Mesenchymal stem cell (in vitro differentiated cells and primary cell): ENCODE data around the gene INMT.

Experiments used
- DNase-seq: peaks from one replicate; pipeline ENCODE4 v3.0.0-alpha.2; 2013
- H2AFZ ChIP-seq: one replicate; pipeline ENCODE4 v1.6.1; 2013; ENCODE audit warnings: low read depth, mild to moderate bottlenecking, control low read depth, inconsistent platforms, low read length, moderate library complexity
- H2AK5ac ChIP-seq: 2 replicates; pipeline ENCODE4 v1.6.1; 2013; ENCODE audit warnings: low read length, moderate library complexity, mild to moderate bottlenecking, inconsistent platforms; ENCODE audit not compliant: severe bottlenecking
- H2BK120ac ChIP-seq: one replicate; pipeline ENCODE4 v1.6.1; 2013; ENCODE audit warnings: low read depth, mild to moderate bottlenecking, inconsistent platforms, low read length, moderate library complexity
- H2BK12ac ChIP-seq, 2 experiments: one replicate each; pipeline ENCODE4 v1.6.1; 2013; ENCODE audit warnings: inconsistent platforms in 2 of 2, low read length in 2 of 2, mild to moderate bottlenecking in 2 of 2, moderate library complexity in 2 of 2, control low read depth in 1 of 2
- H2BK15ac ChIP-seq: one replicate; pipeline ENCODE4 v1.6.1; 2013; ENCODE audit warnings: mild to moderate bottlenecking, low read depth, inconsistent platforms; ENCODE audit not compliant: poor library complexity, severe bottlenecking
- H2BK5ac ChIP-seq: 2 replicates; pipeline ENCODE4 v1.6.1; 2013; ENCODE audit warnings: low read depth, mild to moderate bottlenecking, low read length, control low read depth, inconsistent platforms; ENCODE audit not compliant: poor library complexity, severe bottlenecking
- H3K14ac ChIP-seq, 2 experiments: one replicate each; pipeline ENCODE4 v1.6.1; 2013; ENCODE audit warnings: inconsistent platforms in 2 of 2, low read length in 2 of 2, control low read depth in 1 of 2, mild to moderate bottlenecking in 1 of 2, moderate library complexity in 1 of 2
- H3K18ac ChIP-seq, 2 experiments: one replicate each; pipeline ENCODE4 v1.6.1; 2013; ENCODE audit warnings: inconsistent platforms in 2 of 2, low read length in 2 of 2, control low read depth in 1 of 2, low read depth in 1 of 2, mild to moderate bottlenecking in 1 of 2
- H3K23ac ChIP-seq, 2 experiments: one replicate each; pipeline ENCODE4 v1.6.1; 2013; ENCODE audit warnings: inconsistent platforms in 2 of 2, low read length in 2 of 2, mild to moderate bottlenecking in 2 of 2, moderate library complexity in 2 of 2, control low read depth in 1 of 2
- H3K27ac ChIP-seq: 2 replicates; pipeline ENCODE4 v1.5.1; 2013; ENCODE audit warnings: mild to moderate bottlenecking, moderate library complexity, low read length, control low read depth, inconsistent platforms; ENCODE audit not compliant: poor library complexity, severe bottlenecking
- H3K27me3 ChIP-seq, 2 experiments: 2 replicates each; pipeline versions ENCODE4 v1.6.1 to v1.7.0; 2013; ENCODE audit warnings: low read length in 2 of 2, mild to moderate bottlenecking in 2 of 2, moderate library complexity in 2 of 2, control low read depth in 1 of 2, inconsistent platforms in 1 of 2; ENCODE audit not compliant: control insufficient read depth in 1 of 2, insufficient read depth in 1 of 2
- H3K36me3 ChIP-seq, 2 experiments: 2 replicates each; pipeline versions ENCODE4 v1.6.1 to v1.7.0; 2013; ENCODE audit warnings: low read length in 2 of 2, control low read depth in 1 of 2, inconsistent platforms in 1 of 2, low read depth in 1 of 2, mild to moderate bottlenecking in 1 of 2; ENCODE audit not compliant: insufficient read depth in 2 of 2, control insufficient read depth in 1 of 2
- H3K4ac ChIP-seq, 2 experiments: one replicate each; pipeline ENCODE4 v1.6.1; 2013; ENCODE audit warnings: inconsistent platforms in 2 of 2, low read length in 2 of 2, mild to moderate bottlenecking in 2 of 2, moderate library complexity in 2 of 2, control low read depth in 1 of 2, low read depth in 1 of 2
- H3K4me1 ChIP-seq: 2 replicates; pipeline ENCODE4 v1.6.1; 2013; ENCODE audit warnings: low read depth, low read length, control low read depth; ENCODE audit not compliant: control insufficient read depth, insufficient read depth
- H3K4me2 ChIP-seq: 2 replicates; pipeline ENCODE4 v1.6.1; 2013; ENCODE audit warnings: low read length, mild to moderate bottlenecking, inconsistent platforms; ENCODE audit not compliant: poor library complexity, severe bottlenecking
- H3K4me3 ChIP-seq, 2 experiments: 2 replicates each; pipeline versions ENCODE4 v1.5.1 to v1.7.0; 2013; ENCODE audit warnings: low read length in 2 of 2, mild to moderate bottlenecking in 2 of 2, control low read depth in 1 of 2, low read depth in 1 of 2; ENCODE audit not compliant: insufficient read depth in 1 of 2
- H3K79me1 ChIP-seq: replicated peaks from 2 replicates; pipeline ENCODE4 v1.6.1; 2013; ENCODE audit warnings: mild to moderate bottlenecking, control low read depth, low read length, inconsistent platforms; ENCODE audit not compliant: poor library complexity, severe bottlenecking
- H3K9ac ChIP-seq: 2 replicates; pipeline ENCODE4 v1.7.0; 2013; ENCODE audit warnings: mild to moderate bottlenecking, low read length, moderate library complexity
- H3K9me3 ChIP-seq: 2 replicates; pipeline ENCODE4 v1.7.0; 2013; ENCODE audit warnings: mild to moderate bottlenecking, low read length; ENCODE audit not compliant: control insufficient read depth
- H4K8ac ChIP-seq: one replicate; pipeline ENCODE4 v1.6.1; 2013; ENCODE audit warnings: inconsistent platforms, mild to moderate bottlenecking, low read length, moderate library complexity
- H4K91ac ChIP-seq: one replicate; pipeline ENCODE4 v1.6.1; 2013; ENCODE audit warnings: mild to moderate bottlenecking, low read length, inconsistent platforms
- WGBS: methylation state at CpG from one replicate; pipeline ENCODE4 v1.1.7; 2013; ENCODE audit warnings: mixed read lengths; 5-methylcytosine and 5-hydroxymethylcytosine counted together

INMT gene

GRCh38 chr7:30754315-30754877 lies 2.5 kb downstream of the INMT start:
- H3K4me2 ChIP-seq, result no peak overlapping the region
- no peak overlapping the region for H3K4me3 ChIP-seq
- H3K23ac ChIP-seq, result no peak overlapping the region
- H2BK5ac ChIP-seq, result no peak overlapping the region
- H2BK120ac ChIP-seq, result no peak overlapping the region
- no peaks in the 10 kb centered on the region for H3K36me3 ChIP-seq
- H3K27ac ChIP-seq, result no peak overlapping the region
- no peak overlapping the region for H4K91ac ChIP-seq
- H2BK12ac ChIP-seq, result peak overlapping the region in 1 of 2 experiments; percentile 8
- DNase-seq, result no peak
- H2AK5ac ChIP-seq, result no peak overlapping the region
- no peak overlapping the region for H3K9ac ChIP-seq
- no peak overlapping the region for H2BK15ac ChIP-seq
- no peak overlapping the region for H3K18ac ChIP-seq
- H3K4me1 ChIP-seq, result peaks cover 23% of the 10 kb centered on the region
- H3K27me3 ChIP-seq, result no peaks in the 10 kb centered on the region
- no peak overlapping the region for H4K8ac ChIP-seq
- H3K9me3 ChIP-seq, result no peaks in the 10 kb centered on the region
- WGBS, result 84% methylated on average over 6 of the region's 6 CpGs
- H3K4ac ChIP-seq, result no peak overlapping the region
- no peak overlapping the region for H2AFZ ChIP-seq
- H3K79me1 ChIP-seq, result no peaks in the 10 kb centered on the region
- H3K14ac ChIP-seq, result no peak overlapping the region

- Histone ChIP-seq H2BK12ac (peak overlapping the region in 1 of 2 experiments; percentile 92), H3K4me2 (no peak overlapping the region), H3K27me3 (no peaks in the 10 kb centered on the region), H4K91ac (peak overlapping the region; percentile 96), H3K9me3 (no peaks in the 10 kb centered on the region), H2BK15ac (peak overlapping the region; percentile 39), H3K14ac (peak overlapping the region in 1 of 2 experiments; percentile 81), H3K23ac (no peak overlapping the region), H3K36me3 (no peaks in the 10 kb centered on the region), H3K4me1 (peaks cover 23% of the 10 kb centered on the region), H4K8ac (peak overlapping the region; percentile 45), H3K4ac (peak overlapping the region; percentile 34 to 73), H2AFZ (peak overlapping the region; percentile 6), H3K4me3 (no peak overlapping the region), H3K18ac (peak overlapping the region; percentile 67 to 83), H3K9ac (no peak overlapping the region), H3K79me1 (no peaks in the 10 kb centered on the region), H2BK5ac (no peak overlapping the region), H2BK120ac (no peak overlapping the region), H2AK5ac (no peak overlapping the region), H3K27ac (peak overlapping the region; percentile 51)
- WGBS, result 90% methylated on average over 21 of the region's 22 CpGs
- DNase-seq, result peak; percentile 52
Measured at GRCh38 chr7:30755384-30756154, 3.6 kb downstream of the INMT start.

DNA sequence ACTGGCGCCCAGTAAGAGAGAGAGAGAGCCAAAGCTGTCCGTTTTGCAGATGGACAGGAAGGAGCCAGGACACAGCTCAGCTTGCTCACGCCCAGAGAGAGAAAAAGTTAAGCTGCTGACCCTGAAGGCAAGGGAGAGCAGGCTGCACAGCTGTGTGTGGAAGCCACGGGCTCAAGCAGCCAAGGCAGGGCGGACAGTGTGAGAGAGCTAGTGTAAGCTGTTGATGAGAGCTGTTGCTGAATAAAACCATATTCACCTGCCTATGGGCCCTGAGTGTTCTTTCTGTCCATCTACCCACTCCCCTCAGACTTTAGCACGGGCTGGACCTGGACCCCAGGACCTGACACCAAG lies 5.4 kb downstream of the INMT start:
- peaks cover 9% of the 10 kb centered on the region for H3K4me1 ChIP-seq
- no peak overlapping the region for H3K9ac ChIP-seq
- DNase-seq, result no peak

DNA sequence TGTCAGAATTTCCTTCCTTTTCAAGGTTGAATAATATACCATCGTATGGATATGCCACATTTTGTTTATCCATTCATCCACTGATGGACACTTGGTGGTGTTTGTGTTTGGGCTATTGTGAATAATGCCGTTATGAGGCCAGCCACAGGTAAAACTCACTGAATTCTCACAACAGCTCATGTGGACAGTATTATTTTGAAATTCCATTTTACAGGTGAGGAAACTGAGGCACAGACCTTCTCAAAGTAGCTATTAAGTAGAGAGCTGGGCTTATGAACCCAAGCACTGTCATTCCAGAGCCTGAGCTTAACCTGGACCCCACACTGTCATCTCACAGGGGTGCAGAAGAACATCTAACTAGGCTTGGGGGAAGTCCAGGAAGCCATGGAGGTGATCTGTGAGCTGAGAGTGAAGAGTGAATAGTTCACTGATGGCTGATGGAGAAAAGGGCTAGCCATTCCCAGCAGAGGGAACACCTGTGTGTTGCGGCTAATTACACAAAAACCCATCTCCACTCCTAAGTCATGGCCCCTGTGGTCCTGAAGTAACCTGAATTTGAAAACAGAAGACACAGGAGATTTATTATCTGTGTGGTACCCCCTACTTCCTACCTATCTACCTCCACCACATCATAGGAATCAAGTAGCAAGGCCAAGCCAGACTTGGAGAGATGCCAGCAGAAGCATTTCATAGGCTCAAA lies 8.7 kb downstream of the INMT start:
- Histone ChIP-seq H3K4me2 (no peak overlapping the region), H3K9ac (no peak overlapping the region), H3K36me3 (no peaks in the 10 kb centered on the region), H3K27me3 (no peaks in the 10 kb centered on the region), H3K14ac (no peak overlapping the region), H4K91ac (no peak overlapping the region), H2AFZ (no peak overlapping the region), H3K27ac (no peak overlapping the region), H3K4ac (no peak overlapping the region), H2BK120ac (no peak overlapping the region), H2BK15ac (no peak overlapping the region), H2BK5ac (no peak overlapping the region), H4K8ac (no peak overlapping the region), H3K18ac (no peak overlapping the region), H3K9me3 (peaks cover 8% of the 10 kb centered on the region), H3K4me3 (no peak overlapping the region), H2AK5ac (no peak overlapping the region), H2BK12ac (no peak overlapping the region), H3K79me1 (no peaks in the 10 kb centered on the region), H3K4me1 (peaks cover 4% of the 10 kb centered on the region), H3K23ac (no peak overlapping the region)
- WGBS, result 94% methylated on average over 2 of the region's 3 CpGs
- DNase-seq, result peak; percentile 35

More for the DNA sequence above, 5.4 kb downstream of the INMT start:
- Histone ChIP-seq H2BK5ac (no peak overlapping the region), H2BK15ac (no peak overlapping the region), H3K36me3 (no peaks in the 10 kb centered on the region), H4K91ac (no peak overlapping the region), H3K18ac (no peak overlapping the region), H4K8ac (no peak overlapping the region), H3K23ac (no peak overlapping the region), H3K27me3 (no peaks in the 10 kb centered on the region), H3K4me3 (no peak overlapping the region), H3K27ac (no peak overlapping the region), H3K79me1 (no peaks in the 10 kb centered on the region), H3K9me3 (no peaks in the 10 kb centered on the region), H2BK120ac (no peak overlapping the region), H3K4me2 (no peak overlapping the region), H3K4ac (no peak overlapping the region), H2AK5ac (no peak overlapping the region), H2BK12ac (peak overlapping the region in 1 of 2 experiments; percentile 59), H3K14ac (peak overlapping the region in 1 of 2 experiments; percentile 42), H2AFZ (no peak overlapping the region)
- 60% methylated on average over 6 of the region's 6 CpGs for WGBS
